AG09319 (cell line): ENCODE results near the gene CSTF2.
A peak's percentile ranks its signal among the peaks of the same experiment; 100 is the strongest.
"Not testable (repeated sequence)": the region's sequence is repeated elsewhere in the genome, so short reads cannot be mapped to it uniquely, and the experiment has no call there.

Experiments used
- DNase-seq: peaks from one replicate; pipeline ENCODE4 v3.0.0-alpha.2; 2010; ENCODE audit warnings: low read depth; ENCODE audit errors: extremely low read depth
- CTCF ChIP-seq: IDR thresholded peaks from 2 replicates; pipeline ENCODE4 v1.5.1; 2011; ENCODE audit warnings: low read depth, mild to moderate bottlenecking, inconsistent platforms, low read length, moderate library complexity

Gene CSTF2

GRCh38 chrX:100819837-100820666 is at the start of gene CSTF2:
Gene CSTF2, plus strand, starts transcription at chrX:100820391. Its CDS starts 26 bp downstream, at chrX:100820417.
- TF ChIP-seq CTCF: no peak
- peak; percentile 39 for DNase-seq

GRCh38 chrX:100796371-100796770 is 23.8 kb upstream of the CSTF2 start:
- not testable (repeated sequence) for DNase-seq

- no peak for DNase-seq
- TF ChIP-seq CTCF: no peak
These were observed 22.8 kb upstream of the CSTF2 start for GRCh38 chrX:100797359-100797758.

GRCh38 chrX:100798484-100799214 is 21.5 kb upstream of the CSTF2 start:
- no peak for TF ChIP-seq CTCF
- DNase-seq: no peak

- no peak for DNase-seq
- no peak for TF ChIP-seq CTCF
These were observed 17.3 kb upstream of the CSTF2 start for GRCh38 chrX:100802843-100803242.

- DNase-seq: no peak
- no peak for TF ChIP-seq CTCF
These were observed 15.4 kb upstream of the CSTF2 start for GRCh38 chrX:100804780-100805179.

- not testable (repeated sequence) for DNase-seq
These were observed 11.9 kb upstream of the CSTF2 start for GRCh38 chrX:100808265-100808664.
